Fibroblast of skin of back (primary cell): ENCODE results near the gene SYNE3.

Source experiments
- DNase-seq: peaks from one replicate; pipeline ENCODE4 v3.0.0-alpha.2; 2013

The SYNE3 gene

DNA sequence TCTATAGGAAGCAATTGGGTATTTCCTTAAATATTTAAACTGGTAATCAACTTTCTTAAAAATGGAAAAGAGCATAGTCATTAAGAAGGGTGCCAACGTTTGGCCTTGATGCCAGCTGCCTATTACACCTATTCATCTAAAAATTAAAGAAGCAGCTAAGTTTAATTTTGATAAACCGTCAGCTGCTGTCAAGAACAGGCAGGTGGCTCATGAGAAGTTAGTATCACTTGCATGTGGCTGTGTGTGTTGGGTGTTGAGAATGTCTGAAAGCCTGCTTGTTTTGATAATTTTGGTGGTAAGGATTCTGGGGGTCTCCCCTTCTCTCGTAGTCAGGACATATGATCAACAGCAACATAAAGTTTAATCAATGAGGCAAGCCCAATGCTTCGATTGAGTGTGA is 24.9 kb upstream of the SYNE3 start:
- no peak for DNase-seq

DNA sequence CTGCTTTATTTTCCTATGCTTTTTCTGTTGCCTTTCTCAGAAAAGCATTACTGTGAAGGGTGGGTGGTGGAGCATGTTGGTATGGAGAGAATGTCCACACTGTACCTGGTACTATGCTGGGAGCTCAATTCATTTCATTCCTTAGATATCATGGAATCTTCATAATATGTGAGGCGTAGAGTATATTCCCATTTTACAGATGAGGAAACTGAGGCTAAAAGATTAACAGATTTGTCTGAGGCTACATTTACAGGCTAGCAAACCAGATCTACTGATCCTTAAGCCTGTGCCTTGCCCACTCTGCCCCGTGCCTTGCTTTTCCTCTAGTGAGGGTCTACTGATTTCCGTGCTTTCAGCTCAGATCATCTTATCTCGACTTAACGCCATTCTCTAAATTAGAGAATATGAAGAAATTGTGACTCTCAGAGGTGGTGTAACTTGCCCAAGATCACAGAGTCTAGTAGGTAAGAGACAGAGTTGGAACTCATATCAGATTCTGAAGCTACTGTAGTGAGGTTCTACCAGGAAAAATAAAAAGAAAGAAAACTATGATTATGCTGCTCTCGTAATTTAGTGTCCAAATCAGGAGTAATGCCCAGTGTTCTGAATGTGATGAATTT is 23.9 kb upstream of the SYNE3 start:
- DNase-seq: no peak

DNA sequence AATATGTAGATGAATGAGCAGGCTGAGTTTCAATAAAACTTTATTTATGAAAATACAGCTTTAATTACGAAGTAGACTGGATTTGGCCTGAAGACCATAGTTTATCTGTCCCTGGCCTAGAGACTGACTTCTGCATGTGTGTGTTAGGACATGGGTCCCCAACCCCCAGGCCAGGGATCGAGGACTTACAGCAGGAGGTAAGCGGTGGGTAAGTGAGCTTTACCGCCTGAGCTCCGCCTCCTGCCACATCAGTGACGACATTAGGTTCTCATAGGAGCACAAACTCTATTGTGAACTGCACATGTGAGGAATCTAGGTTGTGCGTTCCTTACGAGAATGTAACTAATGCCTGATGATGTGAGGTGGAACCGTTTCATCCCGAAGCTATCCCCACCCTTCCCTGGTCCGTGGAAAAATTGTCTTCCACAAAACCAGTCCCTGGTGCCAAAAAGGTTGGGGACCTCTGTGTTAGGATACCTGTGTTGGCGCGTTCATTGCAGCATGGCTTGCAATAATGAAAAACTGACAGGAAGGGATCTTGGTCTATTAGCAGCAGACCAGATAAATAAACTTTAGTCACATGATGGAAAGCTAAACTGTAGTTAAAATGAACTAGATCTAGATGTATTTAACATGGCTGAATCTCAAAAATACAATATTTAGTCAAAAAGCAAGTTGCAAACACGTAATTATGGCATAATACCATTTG is 22.5 kb upstream of the SYNE3 start:
- DNase-seq: no peak

DNA sequence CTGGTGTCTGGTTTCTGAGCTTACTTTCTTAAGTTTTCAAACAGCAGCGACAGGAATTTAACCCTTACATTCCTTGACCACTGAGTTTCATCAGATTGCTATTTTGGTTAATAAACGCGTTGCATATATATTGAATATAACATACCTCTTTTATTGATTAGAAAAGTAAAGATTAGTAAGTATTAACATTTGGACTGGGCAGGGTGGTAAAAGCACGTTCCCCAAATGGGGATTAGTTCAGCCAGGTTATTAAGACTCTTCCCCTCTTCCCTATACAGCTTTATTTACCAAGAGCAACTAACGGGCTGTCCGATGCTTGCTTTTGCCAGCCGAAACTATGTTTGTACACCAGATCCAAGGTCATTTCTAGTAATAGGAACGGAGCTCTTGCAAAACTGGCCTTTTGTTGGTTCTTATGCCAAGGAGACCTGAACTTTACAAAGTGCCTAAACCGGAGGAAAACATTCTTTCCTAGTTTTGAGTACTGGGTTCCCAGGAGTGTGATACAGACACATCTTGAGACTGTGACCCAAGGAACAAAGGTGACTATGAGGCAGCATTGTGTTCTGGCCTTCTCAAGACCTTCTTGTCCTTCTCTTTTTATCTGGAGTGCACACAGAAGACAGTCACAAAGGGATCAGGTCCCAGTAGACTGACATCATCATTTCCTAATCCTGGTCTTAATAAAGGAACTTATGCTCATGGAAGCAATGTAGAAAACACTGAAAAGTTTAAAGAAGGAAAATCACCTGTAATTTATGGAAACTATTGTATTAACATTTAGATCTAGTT is 21.0 kb upstream of the SYNE3 start:
- no peak for DNase-seq

DNA sequence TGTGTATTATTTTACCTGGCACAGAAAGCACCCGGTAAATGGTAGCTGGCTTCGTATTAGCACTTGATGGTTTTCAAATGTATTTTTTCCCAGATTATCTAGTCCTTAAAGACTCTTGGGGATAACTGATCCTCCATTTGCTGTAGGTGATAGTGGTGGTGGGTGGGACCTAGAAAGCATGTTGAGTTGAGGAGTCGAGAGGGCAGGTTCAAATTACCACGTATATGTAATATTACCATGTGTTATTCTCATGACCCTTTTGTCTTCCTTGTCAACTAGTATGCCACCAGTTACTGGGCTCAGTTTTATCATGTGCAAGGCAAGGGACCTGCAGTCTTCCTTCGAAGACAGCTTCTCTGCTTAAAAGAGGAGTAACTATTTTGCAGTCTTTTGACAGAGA is 20.2 kb upstream of the SYNE3 start:
- no peak for DNase-seq

DNA sequence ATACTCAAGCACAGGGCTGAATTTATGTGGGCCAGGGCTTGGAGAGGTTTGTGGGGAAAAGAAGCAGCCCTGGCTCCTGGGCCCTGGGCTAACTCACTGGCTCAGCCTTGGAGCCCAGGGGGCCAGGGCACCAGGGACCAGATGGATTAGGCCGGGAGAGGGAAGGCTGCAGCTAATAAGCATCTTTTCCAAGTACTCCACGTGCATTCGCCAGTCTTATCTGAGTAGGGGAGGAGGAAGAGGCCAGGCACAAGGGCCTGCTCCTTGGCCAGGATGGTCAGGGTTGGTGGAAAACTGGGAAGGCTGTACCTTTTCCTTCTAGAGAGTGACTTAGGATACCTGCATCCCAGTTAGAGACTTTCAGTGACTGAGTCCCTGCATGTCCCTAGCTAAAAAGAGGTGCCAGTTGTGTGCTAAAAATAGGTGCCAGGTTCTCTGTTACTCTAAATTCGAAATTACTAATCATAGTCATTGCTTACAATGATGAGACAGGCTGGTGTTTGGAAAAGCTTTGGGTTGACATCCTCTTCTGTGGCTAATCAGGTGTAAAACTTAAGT is 19.7 kb upstream of the SYNE3 start:
- no peak for DNase-seq

DNA sequence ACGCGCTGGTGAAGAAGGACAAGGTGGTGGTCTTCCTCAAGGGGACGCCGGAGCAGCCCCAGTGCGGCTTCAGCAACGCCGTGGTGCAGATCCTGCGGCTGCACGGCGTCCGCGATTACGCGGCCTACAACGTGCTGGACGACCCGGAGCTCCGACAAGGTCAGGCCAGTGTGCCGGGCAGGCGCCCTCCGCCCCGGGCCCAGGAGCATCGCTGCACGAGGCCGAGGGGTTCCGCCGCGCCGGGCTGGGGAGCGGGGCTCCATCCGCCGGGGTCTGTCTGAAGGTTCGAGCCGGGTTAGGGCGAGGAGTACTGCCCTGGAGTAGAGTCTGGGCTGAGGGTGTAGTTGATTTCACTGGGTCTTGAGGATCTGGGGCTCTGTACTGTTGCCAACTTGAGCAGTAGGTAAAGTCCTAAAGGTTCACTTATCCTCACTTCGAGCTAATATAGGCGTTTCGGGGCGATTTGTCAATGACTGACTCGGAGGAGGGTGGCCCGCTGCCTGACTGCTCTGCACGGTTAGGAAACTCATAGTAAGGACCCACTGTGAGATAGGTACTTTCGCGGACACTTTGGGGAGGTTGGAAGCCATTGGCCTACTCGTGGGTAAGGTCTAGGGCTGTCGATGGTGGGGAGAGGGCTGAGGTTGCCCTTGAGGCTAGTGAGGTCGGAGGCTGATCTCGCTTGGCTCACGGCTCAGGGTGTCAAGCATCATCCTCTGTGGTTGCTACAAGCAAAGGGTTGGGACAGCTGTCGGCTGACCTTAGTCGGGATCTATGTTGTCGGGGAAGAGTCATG is 19.0 kb upstream of the SYNE3 start:
- no peak for DNase-seq

DNA sequence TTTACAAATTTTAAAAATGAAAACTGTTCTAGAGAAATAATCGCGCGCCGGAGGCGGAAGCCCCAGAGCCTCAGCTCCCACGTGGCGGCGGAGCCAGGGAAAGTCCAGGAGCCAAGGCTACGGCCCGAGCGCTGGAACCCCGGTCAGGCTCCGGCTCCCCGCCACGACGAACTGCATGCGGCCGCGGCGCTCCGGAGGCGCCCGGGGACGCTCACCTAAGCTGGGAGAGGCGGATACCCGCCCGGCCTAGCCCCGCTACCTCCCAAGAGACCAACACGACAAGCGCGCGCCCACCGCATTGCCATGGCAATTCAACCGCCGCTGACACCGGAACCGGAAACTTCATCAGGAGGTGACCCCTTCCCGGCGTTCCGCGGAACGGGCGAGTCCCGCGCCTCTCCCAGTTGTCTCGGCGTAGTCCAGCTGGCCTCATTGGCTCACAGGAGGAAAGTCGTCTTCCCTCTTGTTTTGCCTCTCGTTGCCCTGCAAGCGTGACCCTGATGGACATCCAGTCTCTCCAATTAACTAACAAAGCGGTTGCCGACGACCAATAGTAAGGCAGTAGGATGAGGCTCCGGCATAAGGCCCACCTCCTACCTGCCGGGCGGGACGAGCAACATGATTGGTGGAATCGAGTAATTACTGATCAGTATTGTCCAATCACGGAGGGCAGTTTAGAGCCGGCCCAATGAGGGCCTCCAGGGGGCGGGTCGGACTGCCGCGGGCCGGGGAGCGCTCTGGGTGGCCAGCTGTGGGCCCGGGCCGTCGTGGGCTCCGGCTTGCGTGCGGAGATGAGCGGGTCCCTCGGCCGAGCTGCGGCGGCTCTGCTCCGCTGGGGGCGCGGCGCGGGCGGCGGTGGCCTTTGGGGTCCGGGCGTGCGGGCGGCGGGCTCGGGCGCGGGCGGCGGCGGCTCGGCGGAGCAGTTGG is 18.1 kb upstream of the SYNE3 start, which contains the start of gene GLRX5:
TSS of gene GLRX5 (plus strand) at position 752 of the 927 bp plus-strand sequence. CDS start at position 792, 40 bp downstream.
- DNase-seq: peak; percentile 100

DNA sequence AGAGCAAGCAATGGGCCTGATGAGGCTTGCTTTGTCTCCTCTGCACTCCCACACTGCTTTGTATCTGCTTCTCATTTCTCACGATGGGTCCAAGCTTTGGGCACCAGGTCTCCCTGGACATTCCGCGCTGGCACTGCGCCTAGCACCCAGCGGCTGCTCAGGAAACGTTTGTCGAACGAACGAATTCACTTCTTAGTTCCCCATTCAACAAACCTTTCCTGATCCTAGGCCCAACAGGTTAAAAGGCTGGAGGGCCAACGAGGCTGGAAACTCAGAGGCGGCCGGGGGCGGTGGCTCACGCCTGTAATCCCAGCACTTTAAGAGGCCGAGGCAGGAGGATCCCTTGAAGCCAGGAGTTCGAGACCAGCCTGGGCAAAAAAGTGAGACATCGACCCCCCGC is 17.4 kb upstream of the SYNE3 start:
- no peak for DNase-seq

DNA sequence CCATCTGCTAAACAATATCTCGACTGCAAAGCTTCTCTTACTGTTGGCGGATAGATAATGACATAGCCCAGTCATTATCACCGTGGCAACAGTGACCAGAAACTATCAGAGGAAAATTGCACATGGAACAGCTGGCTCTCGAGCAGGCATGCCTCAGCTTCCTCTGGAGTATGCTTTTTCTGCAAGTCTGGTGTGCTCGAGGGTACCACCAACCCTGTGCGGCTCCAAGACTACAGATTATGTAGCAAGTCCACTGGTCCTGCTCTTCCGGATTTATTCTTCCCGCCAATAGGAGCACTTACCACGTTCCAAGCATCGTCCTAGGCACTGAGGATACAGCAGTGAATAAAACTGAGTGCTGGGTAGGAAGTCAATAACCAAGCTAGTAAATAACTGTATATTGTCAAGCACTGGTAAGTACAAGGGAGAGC is 17.0 kb upstream of the SYNE3 start:
- DNase-seq: peak; percentile 64

DNA sequence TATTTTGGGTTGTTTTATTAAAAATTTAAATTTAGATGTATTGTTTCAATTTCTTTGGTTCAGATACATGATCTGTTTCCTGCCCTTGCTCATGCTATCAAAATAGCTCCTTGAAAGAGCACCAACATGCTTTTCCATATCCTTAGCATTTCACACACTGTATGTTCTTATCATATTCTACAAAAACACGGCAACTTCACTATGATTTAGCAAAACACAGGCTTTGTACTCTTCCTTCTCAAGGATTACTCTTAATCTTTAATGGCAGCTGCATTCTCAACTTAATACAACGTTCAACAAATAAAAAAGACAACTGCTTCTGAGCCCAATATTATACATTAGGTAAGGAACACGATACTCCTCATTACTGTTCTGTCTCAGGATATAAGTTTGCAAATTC is 15.5 kb upstream of the SYNE3 start:
- DNase-seq: no peak

DNA sequence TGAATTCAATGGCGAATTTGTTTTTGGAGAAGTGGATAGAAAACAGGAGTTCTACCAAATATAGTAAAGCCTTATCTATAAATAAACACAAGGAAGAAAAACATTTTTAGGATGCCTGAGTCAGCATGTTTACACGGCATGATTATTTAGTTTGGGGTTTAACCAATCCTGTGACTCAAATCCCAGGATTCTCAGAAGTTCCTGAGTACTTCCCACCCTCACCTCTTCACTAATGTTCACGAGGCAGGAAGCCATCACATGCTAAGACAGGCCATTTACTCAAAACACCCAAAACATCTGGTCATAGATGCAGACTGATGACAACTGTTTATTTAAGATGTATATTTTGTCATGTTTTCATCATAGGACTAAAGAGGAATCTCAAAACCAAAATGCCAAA is 15.0 kb upstream of the SYNE3 start:
- peak; percentile 88 for DNase-seq

DNA sequence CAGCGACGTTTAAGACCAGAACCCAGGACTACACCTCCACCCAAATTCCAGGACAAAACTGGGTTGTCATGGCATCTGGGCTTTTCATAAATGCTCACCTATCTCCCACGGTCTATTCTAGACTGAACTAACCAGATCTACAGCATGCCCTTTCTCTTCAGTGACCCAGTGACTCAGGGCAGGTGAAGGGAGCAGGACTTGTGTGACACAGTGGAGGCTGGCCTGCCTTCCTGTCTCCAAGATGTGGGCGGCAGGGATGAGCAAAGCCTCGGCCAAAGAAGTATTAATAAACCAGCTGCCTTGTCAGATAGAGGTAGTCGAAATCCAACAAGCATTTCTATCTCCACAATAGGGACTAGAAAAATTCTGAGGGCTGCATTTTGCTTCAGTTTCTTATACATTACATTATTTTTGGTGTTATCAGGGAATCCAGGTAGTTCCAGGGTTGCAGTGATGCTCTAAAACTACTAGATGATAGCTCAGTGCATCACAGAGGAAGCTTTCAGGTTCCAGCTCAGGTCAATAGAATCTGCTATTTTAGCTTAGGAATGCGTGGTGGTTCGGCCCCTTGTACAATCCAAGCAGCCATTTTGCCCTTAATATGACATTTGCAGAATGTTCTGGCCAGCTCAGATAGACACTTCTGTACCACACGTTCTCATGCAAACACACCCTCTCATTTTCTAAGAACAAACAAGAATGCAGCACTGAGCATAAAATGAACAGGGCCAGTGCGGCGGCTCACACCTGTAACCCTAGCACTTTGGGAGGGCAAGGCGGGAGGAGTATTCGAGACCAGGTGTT is 14.2 kb upstream of the SYNE3 start:
- no peak for DNase-seq

DNA sequence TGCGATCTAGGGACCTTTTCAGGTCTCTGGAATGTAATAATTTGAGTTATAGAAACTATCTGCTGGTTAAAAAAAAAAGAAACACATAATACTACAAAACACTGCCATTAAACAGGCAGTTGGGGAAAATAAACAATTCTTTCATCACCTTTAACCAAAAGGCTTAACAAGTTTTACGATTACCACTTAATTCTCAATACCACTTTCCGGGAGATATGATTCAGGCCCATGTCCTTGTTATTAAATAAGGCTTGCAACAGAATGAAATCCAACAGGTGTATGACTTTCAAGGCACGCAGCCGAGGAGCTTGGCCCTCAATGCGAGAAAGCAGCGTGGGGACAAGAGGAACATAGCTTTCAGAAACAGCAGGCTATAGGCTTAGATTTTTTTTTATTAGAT is 12.8 kb upstream of the SYNE3 start:
- no peak for DNase-seq

DNA sequence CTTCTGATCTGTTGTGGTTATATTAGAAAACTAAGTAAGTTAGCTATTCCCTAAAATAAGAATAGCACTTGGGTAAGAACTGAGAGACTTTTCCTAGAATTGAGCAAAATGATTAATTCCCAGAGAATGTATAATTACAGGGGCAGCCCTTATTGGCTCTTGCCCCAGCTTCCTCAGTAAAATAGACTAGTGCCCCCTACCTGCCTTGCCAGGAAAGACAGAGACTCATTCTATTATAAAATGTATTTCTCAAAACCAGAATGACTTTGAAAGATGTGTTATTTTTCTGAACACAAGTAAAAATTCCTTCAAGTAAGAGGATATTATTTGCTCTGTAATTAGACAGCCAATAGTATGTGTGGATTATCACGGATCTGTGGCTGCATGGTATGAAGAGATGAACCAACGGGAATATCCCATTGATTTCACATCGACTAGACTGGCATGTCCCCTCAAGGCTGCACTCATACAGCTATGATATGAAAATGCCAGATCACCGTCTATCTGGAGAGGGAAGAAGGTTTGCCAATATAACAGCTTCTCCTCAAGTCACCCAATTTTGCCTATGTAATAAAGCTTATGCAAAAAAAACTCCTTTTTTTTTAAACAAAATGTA is 11.0 kb upstream of the SYNE3 start:
- DNase-seq: peak; percentile 84

DNA sequence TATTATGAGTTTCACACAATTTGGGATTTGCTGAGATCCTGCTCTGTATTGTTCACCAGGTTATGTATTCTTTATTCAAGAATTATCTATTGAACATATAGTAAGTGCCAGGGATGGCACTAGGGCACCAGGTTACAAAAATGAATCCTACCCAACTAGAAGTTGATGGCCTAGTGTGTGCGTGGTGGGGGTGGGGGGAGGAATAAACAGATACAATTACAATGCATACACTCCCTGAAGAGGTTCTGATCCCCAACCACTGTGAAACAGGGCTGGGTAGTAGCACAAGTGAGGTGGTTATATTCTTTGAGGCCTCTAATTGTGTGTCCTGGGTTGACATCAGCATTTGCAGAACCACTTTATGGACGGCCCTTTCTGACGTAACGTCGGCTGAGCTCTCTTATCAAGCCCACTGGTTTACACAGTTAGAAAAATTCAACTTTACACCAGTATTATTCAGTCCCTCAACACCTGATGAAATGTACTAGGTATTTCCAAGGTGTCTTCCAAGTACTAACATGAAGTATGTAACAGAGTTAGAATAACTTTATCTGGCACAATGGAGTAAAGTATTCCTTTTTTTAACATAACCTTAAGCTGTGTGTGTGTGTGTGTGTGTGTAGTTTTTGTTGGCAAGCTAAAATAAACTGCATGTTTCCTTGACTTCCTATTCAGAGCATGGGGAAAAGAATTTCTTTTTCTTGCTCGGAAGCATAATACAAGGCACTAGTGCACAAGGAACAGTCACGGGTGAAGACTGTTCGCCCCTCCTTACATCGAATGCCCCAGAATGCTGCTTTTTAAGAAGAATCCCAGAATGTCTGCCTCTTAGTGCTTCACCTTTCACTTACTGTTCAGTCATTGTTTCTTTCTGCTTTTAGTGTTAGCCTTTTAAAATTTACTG is 10.3 kb upstream of the SYNE3 start:
- no peak for DNase-seq

DNA sequence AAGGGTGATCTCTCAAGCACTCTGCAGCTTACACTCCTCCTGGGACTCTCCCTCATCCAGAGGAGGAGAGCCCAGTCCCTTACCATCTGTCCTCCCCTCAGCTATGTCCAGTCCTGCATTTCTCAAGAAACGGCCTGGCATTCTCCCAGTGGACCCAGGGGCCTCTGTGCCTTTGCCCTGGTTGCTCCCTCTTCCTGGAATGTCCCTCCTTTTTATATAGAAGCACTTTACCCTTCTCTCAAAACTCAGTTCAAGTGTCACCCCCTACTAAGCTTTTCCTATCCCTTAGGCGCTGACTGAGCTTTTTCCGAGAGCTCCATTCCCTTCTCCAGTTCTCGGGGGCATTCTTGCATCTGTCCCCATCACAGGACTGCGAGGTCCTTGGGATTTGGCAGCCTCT is 9.5 kb upstream of the SYNE3 start:
- DNase-seq: no peak

DNA sequence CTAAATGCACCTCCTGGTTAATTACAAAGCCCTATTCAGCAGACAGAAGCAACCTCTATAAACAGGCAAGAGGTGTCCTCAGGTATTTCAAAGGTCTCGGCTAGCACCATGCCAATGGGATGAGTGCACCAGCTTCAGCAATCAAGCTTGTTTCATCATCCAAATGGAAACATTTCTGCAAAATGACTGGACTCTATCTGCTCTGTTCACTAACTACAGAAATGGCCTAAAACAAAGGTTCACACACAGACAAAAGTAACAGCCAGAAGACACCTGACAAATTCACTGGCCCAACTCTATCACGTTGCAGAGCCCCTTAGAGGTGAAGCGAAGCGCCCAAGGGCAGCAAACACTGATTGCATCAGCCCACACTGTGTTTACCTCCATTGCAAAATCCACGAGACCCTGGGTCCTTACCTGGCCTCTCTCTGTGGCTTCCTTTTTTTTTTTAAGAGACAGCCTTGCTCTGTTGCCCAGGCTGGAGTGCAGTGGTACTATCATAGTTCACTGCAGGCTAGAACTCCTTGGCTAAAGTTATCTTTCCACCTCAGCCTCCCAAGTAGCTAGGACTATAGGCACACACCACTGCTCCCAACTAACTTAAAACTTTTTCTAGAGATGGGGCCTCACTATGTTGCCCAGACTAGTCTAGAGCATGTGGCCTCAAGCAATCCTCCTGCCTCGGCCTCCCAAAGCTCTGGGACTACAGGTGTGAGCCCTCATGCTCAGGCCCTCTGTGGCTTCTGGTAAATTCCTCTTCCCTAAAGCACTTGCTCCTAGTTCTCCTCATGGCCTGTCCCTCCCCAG is 8.5 kb upstream of the SYNE3 start:
- DNase-seq: peak; percentile 49
